ENCODE data around the gene LRRC28.
"Not testable (repeated sequence)": the region's sequence is repeated elsewhere in the genome, so short reads cannot be mapped to it uniquely, and the experiment has no call there.

Gene LRRC28

GRCh38 chr15:99232740-99233139 is 18.5 kb upstream of the LRRC28 start:
- H3K27ac ChIP-seq (replicated peaks): no peak overlapping the region
- DNase-seq (ENCODE audit: low read depth in 1 of 2, low spot score in 1 of 2): no peak
- TF ChIP-seq POLR2AphosphoS5 (IDR thresholded peaks at IDR 0.05; ENCODE audit: low read depth) (no peak), GABPA (IDR thresholded peaks at IDR 0.05; ENCODE audit: low read depth) (no peak)
- TF ChIP-seq, protein P1, sequence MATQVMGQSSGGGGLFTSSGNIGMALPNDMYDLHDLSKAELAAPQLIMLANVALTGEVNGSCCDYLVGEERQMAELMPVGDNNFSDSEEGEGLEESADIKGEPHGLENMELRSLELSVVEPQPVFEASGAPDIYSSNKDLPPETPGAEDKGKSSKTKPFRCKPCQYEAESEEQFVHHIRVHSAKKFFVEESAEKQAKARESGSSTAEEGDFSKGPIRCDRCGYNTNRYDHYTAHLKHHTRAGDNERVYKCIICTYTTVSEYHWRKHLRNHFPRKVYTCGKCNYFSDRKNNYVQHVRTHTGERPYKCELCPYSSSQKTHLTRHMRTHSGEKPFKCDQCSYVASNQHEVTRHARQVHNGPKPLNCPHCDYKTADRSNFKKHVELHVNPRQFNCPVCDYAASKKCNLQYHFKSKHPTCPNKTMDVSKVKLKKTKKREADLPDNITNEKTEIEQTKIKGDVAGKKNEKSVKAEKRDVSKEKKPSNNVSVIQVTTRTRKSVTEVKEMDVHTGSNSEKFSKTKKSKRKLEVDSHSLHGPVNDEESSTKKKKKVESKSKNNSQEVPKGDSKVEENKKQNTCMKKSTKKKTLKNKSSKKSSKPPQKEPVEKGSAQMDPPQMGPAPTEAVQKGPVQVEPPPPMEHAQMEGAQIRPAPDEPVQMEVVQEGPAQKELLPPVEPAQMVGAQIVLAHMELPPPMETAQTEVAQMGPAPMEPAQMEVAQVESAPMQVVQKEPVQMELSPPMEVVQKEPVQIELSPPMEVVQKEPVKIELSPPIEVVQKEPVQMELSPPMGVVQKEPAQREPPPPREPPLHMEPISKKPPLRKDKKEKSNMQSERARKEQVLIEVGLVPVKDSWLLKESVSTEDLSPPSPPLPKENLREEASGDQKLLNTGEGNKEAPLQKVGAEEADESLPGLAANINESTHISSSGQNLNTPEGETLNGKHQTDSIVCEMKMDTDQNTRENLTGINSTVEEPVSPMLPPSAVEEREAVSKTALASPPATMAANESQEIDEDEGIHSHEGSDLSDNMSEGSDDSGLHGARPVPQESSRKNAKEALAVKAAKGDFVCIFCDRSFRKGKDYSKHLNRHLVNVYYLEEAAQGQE (IDR thresholded peaks at IDR 0.05; ENCODE audit: insufficient replicate concordance, low read depth): no peak
- TF ChIP-seq, protein P2, sequence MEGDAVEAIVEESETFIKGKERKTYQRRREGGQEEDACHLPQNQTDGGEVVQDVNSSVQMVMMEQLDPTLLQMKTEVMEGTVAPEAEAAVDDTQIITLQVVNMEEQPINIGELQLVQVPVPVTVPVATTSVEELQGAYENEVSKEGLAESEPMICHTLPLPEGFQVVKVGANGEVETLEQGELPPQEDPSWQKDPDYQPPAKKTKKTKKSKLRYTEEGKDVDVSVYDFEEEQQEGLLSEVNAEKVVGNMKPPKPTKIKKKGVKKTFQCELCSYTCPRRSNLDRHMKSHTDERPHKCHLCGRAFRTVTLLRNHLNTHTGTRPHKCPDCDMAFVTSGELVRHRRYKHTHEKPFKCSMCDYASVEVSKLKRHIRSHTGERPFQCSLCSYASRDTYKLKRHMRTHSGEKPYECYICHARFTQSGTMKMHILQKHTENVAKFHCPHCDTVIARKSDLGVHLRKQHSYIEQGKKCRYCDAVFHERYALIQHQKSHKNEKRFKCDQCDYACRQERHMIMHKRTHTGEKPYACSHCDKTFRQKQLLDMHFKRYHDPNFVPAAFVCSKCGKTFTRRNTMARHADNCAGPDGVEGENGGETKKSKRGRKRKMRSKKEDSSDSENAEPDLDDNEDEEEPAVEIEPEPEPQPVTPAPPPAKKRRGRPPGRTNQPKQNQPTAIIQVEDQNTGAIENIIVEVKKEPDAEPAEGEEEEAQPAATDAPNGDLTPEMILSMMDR (IDR thresholded peaks at IDR 0.05; ENCODE audit: insufficient read depth, low read length): no peak
- H3K4me3 ChIP-seq (replicated peaks; ENCODE audit: insufficient read depth, low read length): no peak overlapping the region
- no peaks in the 10 kb centered on the region for H3K27me3 ChIP-seq (ENCODE audit: insufficient read depth, poor library complexity, severe bottlenecking)

DNA sequence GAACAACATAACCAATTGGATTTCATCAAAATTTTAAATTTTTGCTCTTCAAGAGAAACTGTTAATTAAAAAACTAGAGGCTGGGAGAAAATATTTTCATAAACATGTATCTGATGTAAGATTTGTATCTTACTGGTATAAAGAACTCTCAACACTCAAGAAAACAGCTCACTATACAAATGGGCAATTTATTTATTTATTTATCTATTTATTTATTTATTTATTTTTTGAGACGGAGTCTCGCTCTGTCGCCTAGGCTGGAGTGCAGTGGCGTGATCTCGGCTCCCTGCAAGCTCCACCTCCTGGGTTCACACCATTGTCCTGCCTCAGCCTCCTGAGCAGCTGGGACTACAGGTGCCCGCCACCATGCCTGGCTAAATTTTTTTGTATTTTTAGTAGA is 17.1 kb upstream of the LRRC28 start:
- not testable (repeated sequence) for DNase-seq (ENCODE audit: low read depth in 1 of 2, low spot score in 1 of 2); H3K4me3 ChIP-seq (replicated peaks; ENCODE audit: insufficient read depth, low read length); H3K27me3 ChIP-seq (ENCODE audit: insufficient read depth, poor library complexity, severe bottlenecking); H3K27ac ChIP-seq (replicated peaks)

GRCh38 chr15:99238849-99239248 is 12.4 kb upstream of the LRRC28 start:
- no peak overlapping the region for H3K4me3 ChIP-seq (replicated peaks; ENCODE audit: insufficient read depth, low read length)
- no peak overlapping the region for H3K27ac ChIP-seq (replicated peaks)
- H3K27me3 ChIP-seq (ENCODE audit: insufficient read depth, poor library complexity, severe bottlenecking): no peaks in the 10 kb centered on the region
- TF ChIP-seq, protein P1 (IDR thresholded peaks at IDR 0.05; ENCODE audit: insufficient replicate concordance, low read depth): no peak
- TF ChIP-seq POLR2AphosphoS5 (IDR thresholded peaks at IDR 0.05; ENCODE audit: low read depth): no peak
- TF ChIP-seq, protein P2 (IDR thresholded peaks at IDR 0.05; ENCODE audit: insufficient read depth, low read length): no peak
- no peak for TF ChIP-seq GABPA (IDR thresholded peaks at IDR 0.05; ENCODE audit: low read depth)
- TF ChIP-seq SPI1 (IDR thresholded peaks at IDR 0.05; ENCODE audit: borderline replicate concordance, low read depth): no peak
- no peak for DNase-seq (ENCODE audit: low read depth in 1 of 2, low spot score in 1 of 2)

DNA sequence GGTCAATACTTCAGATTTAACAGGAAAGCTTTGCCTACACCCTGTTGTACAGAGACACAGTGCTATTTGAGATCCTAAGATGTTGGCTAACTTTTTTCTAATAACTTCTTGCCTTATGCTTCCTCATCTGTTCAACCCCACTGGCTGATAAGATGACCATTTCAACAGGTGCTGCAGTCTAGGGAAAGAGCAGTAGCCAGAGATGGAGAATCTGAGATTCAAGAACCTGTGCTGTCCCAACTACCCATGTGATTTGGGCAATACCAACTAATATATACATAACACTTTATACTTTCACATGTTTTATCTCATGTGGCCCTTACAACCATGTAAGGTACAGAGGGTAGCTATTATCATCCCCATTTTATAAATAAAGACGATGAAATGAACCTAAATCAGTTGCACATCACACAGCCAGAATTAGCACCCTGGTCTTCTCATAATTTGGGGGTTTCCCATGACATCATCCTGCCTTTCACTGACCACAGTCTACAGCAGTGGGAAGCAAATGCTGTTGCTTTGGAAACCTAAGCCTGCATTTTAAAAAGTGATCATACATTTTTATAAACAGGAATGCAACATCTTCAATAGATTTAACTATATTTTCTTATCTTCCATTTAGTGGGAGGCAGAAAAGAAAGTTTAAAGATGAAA is 11.6 kb upstream of the LRRC28 start:
- TF ChIP-seq, protein P2 (IDR thresholded peaks at IDR 0.05; ENCODE audit: insufficient read depth, low read length): no peak
- no peak for TF ChIP-seq SPI1 (IDR thresholded peaks at IDR 0.05; ENCODE audit: borderline replicate concordance, low read depth)
- no peak for TF ChIP-seq GABPA (IDR thresholded peaks at IDR 0.05; ENCODE audit: low read depth)
- no peak overlapping the region for H3K27ac ChIP-seq (replicated peaks)
- no peak overlapping the region for H3K4me3 ChIP-seq (replicated peaks; ENCODE audit: insufficient read depth, low read length)
- no peak for DNase-seq (ENCODE audit: low read depth in 1 of 2, low spot score in 1 of 2)
- H3K27me3 ChIP-seq (ENCODE audit: insufficient read depth, poor library complexity, severe bottlenecking): no peaks in the 10 kb centered on the region
